Measurements from ENCODE around the gene UBA7. TPM values are rescaled to one million over a fixed set of nuclear protein-coding genes. Genes with fewer than 3 reads are reported as not detected.

The UBA7 gene
- total RNA-seq, 1 experiment from 2014 or later, result 3.8 TPM

GRCh38 chr3:49792371-49793150, 21.2 kb downstream of the UBA7 start:
- BruUV-seq (replicated peaks), result no TSS peak
- intact Hi-C loops (cut with micrococcal nuclease), result no loop called here
- Mint-ChIP-seq H3K36me3 (ENCODE audit: insufficient read depth, unreplicated experiment) (peaks cover 7% of the 10 kb centered on the region), H3K4me3 (ENCODE audit: unreplicated experiment) (no peak overlapping the region), H3K27ac (ENCODE audit: low read depth, unreplicated experiment) (no peak overlapping the region), H3K4me1 (ENCODE audit: insufficient read depth, unreplicated experiment) (no peaks in the 10 kb centered on the region), H3K9me3 (ENCODE audit: unreplicated experiment) (no peaks in the 10 kb centered on the region), H3K27me3 (ENCODE audit: insufficient read depth, unreplicated experiment) (no peaks in the 10 kb centered on the region)
- ChIA-PET CTCF (interaction anchor here (1.0 to 1.2 kb wide), 2 partner anchors 9 to 114 kb away, joined by 4 to 6 read pairs; no protein-coding TSS in a partner anchor), POLR2A (no interaction called here)
- DNase-seq (ENCODE audit: unreplicated experiment), result no peak
- no peak for TF ChIP-seq CTCF (IDR thresholded peaks at IDR 0.05; ENCODE audit: unreplicated experiment)

- no TSS peak for BruUV-seq (replicated peaks)
- no peak for DNase-seq (ENCODE audit: unreplicated experiment)
- no peak for TF ChIP-seq CTCF (IDR thresholded peaks at IDR 0.05; ENCODE audit: unreplicated experiment)
- H3K4me3 Mint-ChIP-seq (ENCODE audit: unreplicated experiment), result no peak overlapping the region
- CTCF ChIA-PET, result interaction anchor here (1.2 kb wide), 1 partner anchor 10 kb away, joined by 4 read pairs; no protein-coding TSS in a partner anchor
- no peaks in the 10 kb centered on the region for H3K4me1 Mint-ChIP-seq (ENCODE audit: insufficient read depth, unreplicated experiment)
- POLR2A ChIA-PET, result interaction anchor here (0.7 kb wide), 1 partner anchor 74 kb away, joined by 3 read pairs; no protein-coding TSS in a partner anchor
- no peaks in the 10 kb centered on the region for H3K9me3 Mint-ChIP-seq (ENCODE audit: unreplicated experiment)
- H3K27me3 Mint-ChIP-seq (ENCODE audit: insufficient read depth, unreplicated experiment), result no peaks in the 10 kb centered on the region
- no peak overlapping the region for H3K27ac Mint-ChIP-seq (ENCODE audit: low read depth, unreplicated experiment)
- intact Hi-C loops (cut with micrococcal nuclease), result no loop called here
- peaks cover 7% of the 10 kb centered on the region for H3K36me3 Mint-ChIP-seq (ENCODE audit: insufficient read depth, unreplicated experiment)
Observed at GRCh38 chr3:49791571-49791970, 22.2 kb downstream of the UBA7 start.

GRCh38 chr3:49790626-49791411, 22.9 kb downstream of the UBA7 start:
- H3K27ac Mint-ChIP-seq (ENCODE audit: low read depth, unreplicated experiment), result no peak overlapping the region

More at GRCh38 chr3:49790626-49791411, 22.9 kb downstream of the UBA7 start:
- POLR2A ChIA-PET, result interaction anchor here (0.6 to 0.7 kb wide), 2 partner anchors 9 to 310 kb away, joined by 3 to 4 read pairs; partner anchors contain the start of gene CDHR4
- Mint-ChIP-seq H3K27me3 (ENCODE audit: insufficient read depth, unreplicated experiment) (no peaks in the 10 kb centered on the region), H3K4me3 (ENCODE audit: unreplicated experiment) (no peak overlapping the region), H3K9me3 (ENCODE audit: unreplicated experiment) (no peaks in the 10 kb centered on the region), H3K36me3 (ENCODE audit: insufficient read depth, unreplicated experiment) (peaks cover 1% of the 10 kb centered on the region), H3K4me1 (ENCODE audit: insufficient read depth, unreplicated experiment) (no peaks in the 10 kb centered on the region)
- CTCF ChIA-PET, result interaction anchor here (0.6 to 1.2 kb wide), 3 partner anchors 9 to 1109 kb away, joined by 3 to 4 read pairs (median 4); partner anchors contain the start of gene CDHR4
- BruUV-seq (replicated peaks), result no TSS peak
- no peak for TF ChIP-seq CTCF (IDR thresholded peaks at IDR 0.05; ENCODE audit: unreplicated experiment)
- intact Hi-C loops (cut with micrococcal nuclease), result no loop called here
- no peak for DNase-seq (ENCODE audit: unreplicated experiment)
